ENCODE measurements around the gene NQO2.

GRCh38 chr6:2984738-2985406, 14.8 kb upstream of the NQO2 start:
- TF ChIP-seq POLR2A (IDR thresholded peaks at IDR 0.05; ENCODE audit: low read depth, low read length) (no peak), POLR2AphosphoS5 (IDR thresholded peaks at IDR 0.05; ENCODE audit: low read depth, low read length) (no peak)
